Measurements from ENCODE around the gene TMEM132C. TPM values are rescaled to one million over a fixed set of nuclear protein-coding genes. Genes with fewer than 3 reads are reported as not detected.

TMEM132C gene
- polyA plus RNA-seq, 1 donor: 1.7 TPM

- DNase-seq (ENCODE audit: low read depth): no peak
Measured at GRCh38 chr12:128415036-128415560, 148.1 kb downstream of the TMEM132C start.

DNA sequence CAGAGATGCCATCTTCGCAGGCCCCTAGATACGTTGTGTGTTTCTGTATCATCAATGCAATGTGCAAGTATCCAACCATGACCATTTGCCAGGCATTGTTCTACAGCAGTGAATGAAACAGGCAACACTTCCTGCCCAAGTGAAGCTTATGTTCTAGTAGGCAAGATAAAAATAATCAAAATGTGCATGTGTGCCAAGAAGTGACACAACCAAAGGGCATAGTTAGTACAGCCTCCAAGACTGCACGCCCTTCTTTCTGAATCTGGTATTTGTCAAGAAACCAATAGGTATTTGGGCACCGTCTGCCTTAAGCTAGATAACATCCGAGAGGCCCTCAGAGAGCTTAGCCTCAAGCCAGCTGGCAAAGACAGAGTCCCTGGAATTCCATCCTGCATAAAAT, 152.0 kb downstream of the TMEM132C start:
- DNase-seq (ENCODE audit: low read depth): no peak

- DNase-seq (ENCODE audit: low read depth): no peak
Measured at GRCh38 chr12:128420163-128420562, 153.2 kb downstream of the TMEM132C start.

DNA sequence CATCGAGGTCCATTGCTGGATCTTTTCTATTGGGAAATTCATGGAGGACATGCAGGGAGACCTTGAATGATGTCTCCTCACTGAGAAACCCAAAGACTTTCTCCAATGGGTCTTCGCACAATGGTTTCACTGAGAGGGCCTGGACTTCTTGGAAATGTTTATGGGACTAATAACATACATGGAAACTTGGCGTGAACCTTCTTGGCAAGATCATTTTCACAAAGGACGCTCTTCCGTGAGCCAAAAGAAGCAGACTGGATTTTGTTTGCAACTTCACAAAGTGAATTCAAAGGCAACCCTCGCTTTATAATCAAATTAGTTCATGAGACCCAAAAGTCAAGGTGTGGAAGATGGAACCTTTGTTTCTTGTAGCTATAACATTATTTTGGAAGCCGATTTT, 154.4 kb downstream of the TMEM132C start:
- peak; percentile 54 for DNase-seq (ENCODE audit: low read depth)

DNA sequence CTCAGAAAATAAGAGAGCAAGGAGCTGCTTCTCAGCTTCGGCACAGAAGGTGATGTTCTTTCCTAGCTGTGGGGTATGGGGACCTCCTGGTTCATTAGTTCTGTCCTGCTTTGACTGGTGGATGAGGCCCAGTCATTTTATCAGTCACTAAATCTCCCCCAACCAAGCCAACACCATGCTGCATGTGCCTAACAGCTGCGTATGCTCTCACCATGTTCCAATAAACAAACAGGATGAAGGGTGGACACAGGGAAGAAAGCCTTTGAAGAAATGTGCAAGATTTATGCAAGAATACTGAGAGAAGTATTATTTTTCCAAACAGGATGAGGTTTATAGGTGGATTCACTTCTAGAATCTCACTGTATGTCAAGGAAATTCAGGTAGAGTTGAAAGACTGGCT, 156.2 kb downstream of the TMEM132C start:
- DNase-seq (ENCODE audit: low read depth): no peak

GRCh38 chr12:128424931-128425431, 158.0 kb downstream of the TMEM132C start:
- DNase-seq (ENCODE audit: low read depth): no peak

DNA sequence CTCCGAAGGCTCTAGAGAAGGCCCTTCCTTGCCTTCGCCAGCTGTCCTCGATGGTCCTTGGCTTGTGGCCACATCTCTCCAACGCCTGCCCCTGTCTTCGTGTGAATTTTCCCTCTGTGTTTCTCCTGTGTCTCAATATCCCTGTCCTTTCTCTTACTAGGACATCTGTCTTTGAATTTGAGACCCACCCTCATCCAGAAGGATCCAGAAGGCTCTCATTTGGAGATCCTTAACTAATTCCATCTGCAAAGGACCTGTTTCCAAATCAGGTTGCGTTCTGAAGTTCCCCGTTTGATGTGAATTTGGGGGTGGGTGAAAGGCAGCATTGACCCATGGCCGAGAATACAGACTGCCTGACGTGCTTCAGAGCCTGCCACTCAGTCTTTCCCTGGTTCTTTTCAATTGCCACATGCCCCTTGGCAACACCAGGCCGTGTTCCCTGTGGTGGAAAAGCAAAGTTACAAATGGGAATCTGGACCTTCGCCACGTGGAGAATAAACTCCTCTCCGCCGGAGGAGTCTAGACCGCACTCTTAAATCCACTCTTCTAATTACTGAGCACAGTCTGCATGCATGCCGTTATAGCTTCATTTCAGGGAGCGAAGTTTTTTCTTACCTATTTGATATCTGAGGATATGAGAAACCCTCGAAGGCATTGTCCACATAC, 158.8 kb downstream of the TMEM132C start:
- no peak for DNase-seq (ENCODE audit: low read depth)

DNA sequence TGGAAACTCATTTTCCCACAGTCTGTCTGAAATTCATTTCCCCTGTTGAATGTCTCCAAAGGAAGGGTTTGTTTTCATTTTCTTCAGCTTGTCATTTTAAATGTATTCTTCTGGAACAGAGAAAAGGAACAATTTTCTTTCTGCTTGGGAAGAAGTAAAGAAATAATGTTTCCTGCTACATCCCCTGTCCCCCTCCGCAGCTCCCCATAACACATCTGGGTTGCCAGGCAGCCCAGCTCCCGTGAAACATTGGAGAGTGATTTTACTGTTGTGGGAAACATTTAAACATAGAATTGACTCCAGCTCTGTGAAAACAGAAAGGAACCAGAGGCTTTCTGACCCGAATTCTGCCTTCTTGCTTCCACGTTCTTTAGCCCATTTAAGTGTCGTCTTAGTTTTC, 159.5 kb downstream of the TMEM132C start:
- DNase-seq (ENCODE audit: low read depth): no peak

- DNase-seq (ENCODE audit: low read depth): no peak
Measured at GRCh38 chr12:128439796-128440195, 172.8 kb downstream of the TMEM132C start.

DNA sequence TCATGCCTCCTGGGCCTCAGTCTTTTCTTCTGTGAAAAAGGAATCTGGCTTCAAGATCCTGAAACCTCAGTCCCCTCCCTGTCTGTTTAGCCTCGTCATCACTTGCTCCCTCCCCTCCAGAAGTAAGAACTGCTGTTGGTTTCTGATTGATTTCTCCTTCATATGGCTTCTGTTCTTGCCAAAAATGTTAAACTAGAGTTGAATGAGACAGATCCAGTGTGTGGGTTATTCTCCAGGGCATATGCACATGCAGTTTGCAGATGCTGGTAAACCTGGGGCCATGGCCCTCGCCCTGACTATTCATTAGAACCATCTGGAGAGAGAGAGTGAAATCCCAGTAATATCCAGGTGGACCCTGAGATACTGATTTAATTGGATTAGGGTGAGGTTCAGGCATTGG, 175.1 kb downstream of the TMEM132C start:
- no peak for DNase-seq (ENCODE audit: low read depth)

DNA sequence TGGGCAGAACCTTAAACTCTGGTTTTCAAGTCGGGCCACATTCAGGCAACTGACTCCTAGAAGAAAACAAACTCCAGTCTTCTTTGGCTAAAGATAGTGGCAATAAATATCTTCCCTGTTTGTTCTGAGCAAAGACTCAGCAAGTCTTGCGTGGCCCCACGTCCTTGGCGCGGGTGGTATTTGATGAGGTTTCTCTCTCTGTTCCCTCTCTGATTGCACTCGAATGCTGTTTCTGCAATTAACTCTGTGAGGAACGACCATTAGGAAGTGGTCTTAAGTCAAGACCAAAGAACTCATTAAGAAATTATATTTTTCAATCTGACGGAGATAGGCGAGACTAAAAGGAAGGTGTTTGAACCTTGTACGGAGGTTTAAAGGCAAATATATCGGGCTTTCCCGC, 177.6 kb downstream of the TMEM132C start:
- no peak for DNase-seq (ENCODE audit: low read depth)

DNA sequence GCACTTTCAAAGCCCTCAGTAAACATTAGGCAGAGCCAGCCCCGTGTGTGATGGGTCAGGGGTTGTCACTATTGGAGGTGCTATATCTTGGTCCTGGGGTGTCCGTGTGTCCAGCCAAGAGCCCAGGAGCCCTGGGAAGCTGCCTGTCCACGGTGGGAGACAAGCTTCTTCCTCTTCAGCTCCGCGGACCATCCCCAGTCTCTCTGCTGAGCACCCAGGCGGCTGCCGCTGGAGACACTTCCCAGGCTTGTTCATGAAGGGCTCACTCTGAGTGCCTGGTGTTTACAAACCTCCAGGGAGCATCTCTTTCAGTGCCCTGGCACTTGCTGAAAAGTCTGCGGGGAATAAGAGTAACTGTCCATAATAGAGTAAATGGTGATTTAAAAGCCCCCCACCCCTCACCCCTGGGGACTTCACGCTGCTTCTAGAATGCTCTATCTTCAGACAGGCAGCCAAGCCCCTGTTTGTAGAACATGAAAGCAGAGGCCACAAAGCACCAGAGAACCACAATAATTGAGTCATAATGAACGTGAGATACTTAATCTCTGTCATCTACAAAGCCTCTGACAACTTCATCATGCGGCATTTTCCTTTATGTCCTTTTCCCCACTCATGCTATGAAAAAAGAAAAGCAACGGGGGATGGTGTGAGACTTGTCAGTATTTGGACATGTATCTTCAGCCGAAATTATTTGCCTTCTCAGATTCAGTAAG, 178.6 kb downstream of the TMEM132C start:
- DNase-seq (ENCODE audit: low read depth): no peak

- no peak for DNase-seq (ENCODE audit: low read depth)
Measured at GRCh38 chr12:128449146-128449894, 182.3 kb downstream of the TMEM132C start.

DNA sequence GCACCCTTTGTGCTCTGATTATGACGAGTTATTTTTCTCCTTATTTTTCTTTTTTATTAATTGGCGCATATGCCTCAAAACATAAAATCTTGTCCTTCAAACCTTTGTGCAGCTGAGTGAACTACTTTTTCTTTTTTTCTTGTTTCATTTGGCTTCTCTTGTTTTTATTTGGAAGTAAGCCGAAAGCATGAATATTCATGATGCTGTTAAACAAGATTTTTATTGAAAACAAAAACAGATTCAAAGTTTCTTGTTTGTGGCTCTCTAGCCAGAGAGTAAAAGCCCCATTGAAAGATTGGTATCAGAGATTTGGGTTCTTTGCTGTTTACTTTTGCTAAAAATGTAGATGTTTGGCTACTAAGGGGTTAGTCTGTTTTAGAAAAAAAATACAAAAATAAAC, 183.8 kb downstream of the TMEM132C start:
- DNase-seq (ENCODE audit: low read depth): no peak

- no peak for DNase-seq (ENCODE audit: low read depth)
Measured at GRCh38 chr12:128455851-128456250, 188.9 kb downstream of the TMEM132C start.

GRCh38 chr12:128456922-128457321, 190.0 kb downstream of the TMEM132C start:
- DNase-seq (ENCODE audit: low read depth): no peak

- DNase-seq (ENCODE audit: low read depth): no peak
Measured at GRCh38 chr12:128458301-128458974, 191.5 kb downstream of the TMEM132C start.

DNA sequence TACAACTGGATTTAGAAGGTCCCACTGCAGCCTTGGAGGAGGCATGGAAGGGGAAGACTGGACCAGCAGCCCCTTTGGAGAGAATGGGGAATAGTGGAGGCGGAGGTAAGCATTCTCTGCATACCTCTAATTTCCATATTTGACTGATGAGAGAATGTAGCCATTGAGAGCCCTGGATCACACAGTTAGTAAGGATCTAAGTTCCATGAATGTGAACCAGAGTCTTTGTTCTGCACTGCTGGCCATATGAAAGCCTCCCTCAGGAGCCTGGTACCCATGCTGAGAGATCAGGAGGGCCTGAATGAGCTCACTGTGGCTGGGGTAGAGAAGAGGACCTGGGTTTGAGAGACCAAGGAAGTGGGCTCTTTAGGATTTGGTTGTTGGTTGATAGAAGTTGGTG, 192.1 kb downstream of the TMEM132C start:
- no peak for DNase-seq (ENCODE audit: low read depth)

DNA sequence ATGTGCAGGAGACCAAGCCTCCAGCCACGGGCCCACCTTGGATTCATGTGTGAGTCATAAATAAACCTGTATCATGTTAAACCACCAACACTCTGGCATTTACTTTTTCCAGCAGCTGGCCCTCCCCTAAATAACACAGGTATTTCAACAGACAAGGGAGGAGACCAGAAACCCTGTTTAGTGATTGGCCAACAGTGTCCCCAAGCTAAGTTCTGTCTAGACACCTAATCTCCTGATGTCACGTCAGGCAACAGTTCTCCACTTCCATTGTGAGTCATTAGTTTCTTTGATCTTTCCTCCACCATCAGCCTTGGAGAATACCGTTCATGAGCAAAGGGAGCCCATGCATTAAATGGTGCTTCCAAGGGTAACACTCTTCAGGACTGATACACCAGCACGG, 196.9 kb downstream of the TMEM132C start:
- no peak for DNase-seq (ENCODE audit: low read depth)

DNA sequence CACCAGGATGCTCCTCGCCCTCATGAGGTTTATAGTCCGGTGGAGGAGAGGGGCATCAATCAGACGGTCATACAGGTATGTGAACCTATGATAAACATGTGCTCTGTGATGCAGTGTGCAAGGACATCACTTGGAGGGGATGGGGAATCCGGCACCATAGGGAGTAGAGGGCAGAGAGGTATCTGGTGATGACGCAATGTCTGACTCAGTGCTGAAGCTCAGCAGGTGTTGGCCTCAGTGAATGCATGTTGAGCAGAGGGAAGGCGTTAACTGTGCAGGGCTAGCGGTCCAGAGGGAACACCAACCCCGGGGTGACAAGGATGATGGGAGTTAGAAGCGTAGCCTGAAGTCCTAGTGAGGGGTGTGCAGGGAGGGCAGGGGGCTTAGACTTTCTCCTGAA, 200.9 kb downstream of the TMEM132C start:
- no peak for DNase-seq (ENCODE audit: low read depth)

GRCh38 chr12:128468926-128469325, 202.0 kb downstream of the TMEM132C start:
- no peak for DNase-seq (ENCODE audit: low read depth)

GRCh38 chr12:128471491-128471890, 204.5 kb downstream of the TMEM132C start:
- DNase-seq (ENCODE audit: low read depth): no peak
